Nephron progenitor cell (in vitro differentiated cells): ENCODE results near the gene GUCY1A2.
"Not testable (repeated sequence)": the region's sequence is repeated elsewhere in the genome, so short reads cannot be mapped to it uniquely, and the experiment has no call there.

Experiments
- DNase-seq: peaks from one replicate; pipeline ENCODE4 v3.0.0; 2021
- H3K27ac Mint-ChIP-seq: 2 replicates; pipeline ENCODE4 v1.8.0; 2021; ENCODE audit warnings: mild to moderate bottlenecking, moderate library complexity, mixed read lengths
- H3K27me3 Mint-ChIP-seq: 2 replicates; pipeline ENCODE4 v1.8.0; 2021; ENCODE audit warnings: mild to moderate bottlenecking, low read depth, mixed read lengths; ENCODE audit not compliant: poor library complexity
- H3K36me3 Mint-ChIP-seq: 2 replicates; pipeline ENCODE4 v1.8.0; 2021; ENCODE audit warnings: low read depth, mixed read lengths
- H3K4me1 Mint-ChIP-seq: 2 replicates; pipeline ENCODE4 v1.8.0; 2021; ENCODE audit warnings: mixed read lengths
- H3K4me3 Mint-ChIP-seq: 2 replicates; pipeline ENCODE4 v1.8.0; 2021; ENCODE audit warnings: mild to moderate bottlenecking, moderate library complexity, mixed read lengths
- H3K9me3 Mint-ChIP-seq: 2 replicates; pipeline ENCODE4 v1.8.0; 2021; ENCODE audit warnings: mild to moderate bottlenecking, moderate library complexity, mixed read lengths
- TF ChIP-seq, protein P1 (sequence below): fragments of 200-600 bp; sonication (generic); IDR thresholded peaks from 2 replicates; pipeline ENCODE4 v1.5.0; 2021; ENCODE audit warnings: antibody characterized with exemption

The GUCY1A2 gene

DNA sequence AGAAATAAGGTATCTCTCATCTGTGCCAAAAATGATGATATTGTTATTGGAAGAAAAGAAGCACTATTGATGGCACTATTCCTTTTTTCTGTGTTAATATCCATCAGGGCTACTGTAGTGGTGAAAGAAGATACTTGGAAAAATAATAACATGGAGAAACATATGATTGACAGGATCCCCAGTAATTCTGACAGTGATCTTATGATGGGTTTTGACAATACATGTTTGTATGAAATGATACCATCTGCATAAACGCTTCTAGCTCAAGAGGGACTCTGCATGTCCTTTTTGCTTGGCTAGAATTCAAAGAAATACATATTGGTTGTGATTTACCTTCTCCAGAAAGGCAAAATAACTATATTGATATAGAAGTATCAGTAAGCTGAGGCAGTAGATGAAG is 178.1 kb downstream of the GUCY1A2 start:
- Mint-ChIP-seq H3K4me3 (no peak overlapping the region), H3K4me1 (no peaks in the 10 kb centered on the region), H3K27ac (no peak overlapping the region), H3K27me3 (peaks cover 4% of the 10 kb centered on the region), H3K36me3 (no peaks in the 10 kb centered on the region), H3K9me3 (no peaks in the 10 kb centered on the region)
- TF ChIP-seq, protein P1, sequence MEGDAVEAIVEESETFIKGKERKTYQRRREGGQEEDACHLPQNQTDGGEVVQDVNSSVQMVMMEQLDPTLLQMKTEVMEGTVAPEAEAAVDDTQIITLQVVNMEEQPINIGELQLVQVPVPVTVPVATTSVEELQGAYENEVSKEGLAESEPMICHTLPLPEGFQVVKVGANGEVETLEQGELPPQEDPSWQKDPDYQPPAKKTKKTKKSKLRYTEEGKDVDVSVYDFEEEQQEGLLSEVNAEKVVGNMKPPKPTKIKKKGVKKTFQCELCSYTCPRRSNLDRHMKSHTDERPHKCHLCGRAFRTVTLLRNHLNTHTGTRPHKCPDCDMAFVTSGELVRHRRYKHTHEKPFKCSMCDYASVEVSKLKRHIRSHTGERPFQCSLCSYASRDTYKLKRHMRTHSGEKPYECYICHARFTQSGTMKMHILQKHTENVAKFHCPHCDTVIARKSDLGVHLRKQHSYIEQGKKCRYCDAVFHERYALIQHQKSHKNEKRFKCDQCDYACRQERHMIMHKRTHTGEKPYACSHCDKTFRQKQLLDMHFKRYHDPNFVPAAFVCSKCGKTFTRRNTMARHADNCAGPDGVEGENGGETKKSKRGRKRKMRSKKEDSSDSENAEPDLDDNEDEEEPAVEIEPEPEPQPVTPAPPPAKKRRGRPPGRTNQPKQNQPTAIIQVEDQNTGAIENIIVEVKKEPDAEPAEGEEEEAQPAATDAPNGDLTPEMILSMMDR = no peak
- no peak for DNase-seq

DNA sequence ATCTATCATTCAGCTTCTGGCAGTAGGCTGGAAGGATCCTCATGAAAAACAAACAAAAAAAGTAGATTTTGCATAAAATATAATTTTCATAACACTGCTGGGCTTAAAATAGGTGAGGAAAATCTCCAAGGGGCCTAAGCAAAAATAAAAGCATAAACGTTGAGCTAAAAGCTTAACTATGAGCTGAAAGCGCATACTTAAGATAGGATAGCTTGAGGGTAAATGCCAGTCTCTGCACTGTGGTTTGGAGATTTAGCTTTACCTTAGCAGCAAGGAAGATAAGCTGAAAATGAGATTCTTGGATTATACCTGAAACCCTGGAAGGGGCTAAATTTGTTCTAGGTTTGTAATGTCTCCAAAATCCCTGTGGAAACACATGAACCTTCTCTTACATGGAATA is 183.7 kb downstream of the GUCY1A2 start:
- H3K27ac Mint-ChIP-seq = no peak overlapping the region
- no peaks in the 10 kb centered on the region for H3K9me3 Mint-ChIP-seq
- H3K4me3 Mint-ChIP-seq = no peak overlapping the region
- no peaks in the 10 kb centered on the region for H3K27me3 Mint-ChIP-seq
- no peaks in the 10 kb centered on the region for H3K36me3 Mint-ChIP-seq
- TF ChIP-seq, protein P1 = no peak
- DNase-seq = no peak
- no peaks in the 10 kb centered on the region for H3K4me1 Mint-ChIP-seq

DNA sequence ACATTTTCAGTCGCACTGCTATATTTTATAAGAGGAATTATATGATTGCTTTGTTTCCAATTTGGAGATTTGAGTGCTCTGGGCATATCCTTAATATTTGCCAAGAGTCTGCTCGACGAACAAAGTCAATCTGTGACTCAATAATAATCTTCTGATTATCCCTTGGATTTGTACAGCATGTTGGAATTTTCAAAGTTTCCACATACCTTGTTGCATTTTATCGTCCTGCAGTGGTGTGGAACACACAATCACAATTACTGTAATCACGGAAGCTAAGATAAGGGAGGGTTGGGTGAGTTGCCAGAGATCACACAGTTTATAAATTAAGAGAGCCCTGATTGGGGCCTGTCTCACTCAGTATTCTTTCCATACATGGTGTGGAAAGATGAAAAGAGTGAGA is 189.3 kb downstream of the GUCY1A2 start:
- H3K4me3 Mint-ChIP-seq = no peak overlapping the region
- no peak overlapping the region for H3K27ac Mint-ChIP-seq
- TF ChIP-seq, protein P1 = no peak
- H3K27me3 Mint-ChIP-seq = no peaks in the 10 kb centered on the region
- no peaks in the 10 kb centered on the region for H3K4me1 Mint-ChIP-seq
- DNase-seq = no peak
- H3K36me3 Mint-ChIP-seq = no peaks in the 10 kb centered on the region
- no peaks in the 10 kb centered on the region for H3K9me3 Mint-ChIP-seq

DNA sequence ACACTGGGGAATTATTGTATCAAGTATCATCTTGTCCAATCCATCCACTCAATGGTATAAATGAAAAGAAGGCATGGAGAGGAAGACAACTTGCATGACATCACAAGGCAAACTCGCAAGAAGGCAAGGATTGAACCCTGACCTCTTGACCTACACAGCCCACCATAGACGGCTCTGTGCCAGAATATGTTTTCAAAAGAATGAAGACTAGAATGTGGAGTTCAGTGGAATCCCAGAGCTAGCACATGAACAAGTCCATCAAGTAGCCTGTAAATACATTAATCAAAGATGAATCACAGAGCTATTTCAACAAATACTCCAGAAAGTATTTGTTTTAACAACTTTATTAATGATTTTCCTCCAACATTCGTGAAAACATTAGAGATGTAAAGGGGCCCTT is 189.7 kb downstream of the GUCY1A2 start:
- no peak overlapping the region for H3K4me3 Mint-ChIP-seq
- H3K36me3 Mint-ChIP-seq = no peaks in the 10 kb centered on the region
- TF ChIP-seq, protein P1 = no peak
- no peaks in the 10 kb centered on the region for H3K4me1 Mint-ChIP-seq
- DNase-seq = no peak
- no peaks in the 10 kb centered on the region for H3K9me3 Mint-ChIP-seq
- H3K27me3 Mint-ChIP-seq = no peaks in the 10 kb centered on the region
- no peak overlapping the region for H3K27ac Mint-ChIP-seq

DNA sequence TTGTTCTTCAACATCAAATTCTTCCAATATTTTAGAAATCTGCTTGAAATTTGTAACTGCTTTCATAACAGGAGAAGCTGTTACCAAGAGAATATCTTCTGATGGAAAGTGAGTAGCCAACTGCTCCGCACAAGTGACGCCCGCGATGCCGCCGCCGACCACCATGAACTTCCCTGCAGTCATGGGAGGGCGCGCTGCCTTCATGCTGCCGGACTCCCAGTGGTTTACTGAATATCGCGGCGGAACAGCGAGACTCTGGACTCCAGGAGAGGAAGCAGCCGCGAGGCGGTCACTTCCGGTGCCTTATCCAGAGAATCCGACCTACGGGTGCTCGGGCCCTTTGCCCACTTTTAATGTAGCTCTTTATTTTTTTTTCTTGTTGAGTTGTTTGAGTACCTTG is 190.6 kb downstream of the GUCY1A2 start:
- no peak overlapping the region for H3K27ac Mint-ChIP-seq

DNA sequence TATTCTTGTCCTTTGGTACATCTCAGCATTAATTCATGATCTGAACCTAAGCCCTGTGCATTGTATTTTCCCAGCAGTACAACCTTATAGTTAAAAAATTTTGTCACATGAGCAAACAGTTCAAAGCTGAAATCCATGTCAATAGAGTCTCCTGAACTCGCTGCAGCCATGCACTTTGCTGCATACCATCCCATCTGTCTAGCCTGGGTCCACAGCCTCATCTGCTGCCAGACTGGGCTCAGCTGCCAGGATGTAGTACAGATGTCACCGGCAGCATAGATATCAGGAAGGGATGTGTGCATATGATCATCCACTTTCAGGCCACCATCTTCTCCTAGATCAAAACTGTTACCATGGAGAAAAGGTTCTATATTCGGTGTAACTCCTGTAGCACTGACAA is 191.7 kb downstream of the GUCY1A2 start:
- H3K27ac Mint-ChIP-seq, H3K9me3 Mint-ChIP-seq, H3K4me3 Mint-ChIP-seq, H3K36me3 Mint-ChIP-seq, H3K4me1 Mint-ChIP-seq, H3K27me3 Mint-ChIP-seq, DNase-seq: not testable (repeated sequence)

More for the DNA sequence above, 190.6 kb downstream of the GUCY1A2 start:
- Mint-ChIP-seq H3K4me1 (no peaks in the 10 kb centered on the region), H3K36me3 (no peaks in the 10 kb centered on the region), H3K9me3 (no peaks in the 10 kb centered on the region), H3K27me3 (no peaks in the 10 kb centered on the region), H3K4me3 (no peak overlapping the region)
- no peak for DNase-seq
- TF ChIP-seq, protein P1 = no peak
